Panc1 (cell line): ENCODE measurements around the gene INPP5A. TPM values are rescaled to one million over a fixed set of nuclear protein-coding genes. Genes with fewer than 3 reads are reported as not detected.

ENCODE experiments used
- ATAC-seq: fragments of 200-7000 bp; cut with Tn5 transposase; 2 replicates; pipeline ENCODE4 v1.9.1; 2020; ENCODE audit warnings: mild to moderate bottlenecking, moderate library complexity
- BruUV-seq: library from RNA; stranded (reverse); fragments of 400-500 nt; replicated peaks from 2 replicates; lab custom pipeline; 2021; lab: Mats Ljungman, UMichigan
- CTCF ChIA-PET: fragments of 300-600 bp; sonication (Branson Sonifier 250); formaldehyde crosslinking; loops from one replicate; lab custom pipeline; 2022; ENCODE audit warnings: antibody characterized with exemption; lab: Charles Lee
- POLR2A ChIA-PET: fragments of 300-600 bp; sonication (Branson Sonifier 250); formaldehyde crosslinking; loops from one replicate; lab custom pipeline; 2022; ENCODE audit warnings: antibody characterized with exemption; lab: Charles Lee
- DNase-seq: peaks from one replicate; pipeline ENCODE4 v3.0.0-alpha.2; 2010; ENCODE audit warnings: low read depth, low spot score
- H3K27ac ChIP-seq: 2 replicates; pipeline ENCODE4 v1.5.1; 2011; ENCODE audit warnings: mild to moderate bottlenecking, low read length, inconsistent platforms
- H3K27me3 ChIP-seq: fragments of 200-500 bp; sonication (Bioruptor generic); 2 replicates; pipeline ENCODE4 v1.6.0; 2014; ENCODE audit warnings: low read length, inconsistent platforms; ENCODE audit not compliant: control insufficient read depth, insufficient read depth
- H3K36me3 ChIP-seq: fragments of 200-500 bp; sonication (Bioruptor generic); 2 replicates; pipeline ENCODE4 v1.5.1; 2014; ENCODE audit warnings: inconsistent platforms, mild to moderate bottlenecking, low read length, moderate library complexity; ENCODE audit not compliant: control insufficient read depth, insufficient read depth
- H3K4me1 ChIP-seq: 2 replicates; pipeline ENCODE4 v1.5.1; 2011; ENCODE audit warnings: inconsistent platforms, mild to moderate bottlenecking, low read length, moderate library complexity; ENCODE audit not compliant: control insufficient read depth, insufficient read depth
- H3K4me3 ChIP-seq, 2 experiments: 2 replicates each; pipeline ENCODE4 v1.5.1; 2011 to 2012; ENCODE audit warnings: low read depth in 2 of 2, low read length in 2 of 2, mild to moderate bottlenecking in 2 of 2, inconsistent platforms in 1 of 2, moderate library complexity in 1 of 2
- H3K9me3 ChIP-seq: fragments of 200-500 bp; sonication (Bioruptor generic); 2 replicates; pipeline ENCODE4 v1.5.1; 2014; ENCODE audit warnings: low read depth, mild to moderate bottlenecking, inconsistent platforms, low read length, moderate library complexity; ENCODE audit not compliant: control insufficient read depth, insufficient read depth
- CTCF ChIP-seq: fragments of 450-650 bp; IDR thresholded peaks from 2 replicates; pipeline ENCODE4 v1.5.1; 2017; ENCODE audit warnings: mild to moderate bottlenecking
- POLR2AphosphoS5 ChIP-seq: IDR thresholded peaks from 2 replicates; pipeline ENCODE4 v1.6.1; 2012; ENCODE audit warnings: mild to moderate bottlenecking, low read depth, low read length, moderate library complexity
- SIN3A ChIP-seq: IDR thresholded peaks from 2 replicates; pipeline ENCODE4 v1.6.1; 2012; ENCODE audit warnings: low read depth, mild to moderate bottlenecking, low read length, moderate library complexity, borderline replicate concordance; ENCODE audit not compliant: insufficient read depth
- TCF7L2 ChIP-seq: IDR thresholded peaks from 2 replicates; pipeline ENCODE4 v1.6.1; 2011; ENCODE audit warnings: mild to moderate bottlenecking, low read depth, low read length, inconsistent platforms
- in situ Hi-C: cut with HindIII; loops from 2 replicates; pipeline ENCODE4 v1.10.0; 2016; ENCODE audit warnings: low sequenced_read_pairs, low pct_unique_long_range_greater_than_20kb
- intact Hi-C: fragments of 100-400 bp; cut with micrococcal nuclease; formaldehyde crosslinking; loops from one replicate; pipeline ENCODE4 v1.10.0; 2022; ENCODE audit not compliant: unreplicated experiment
- total RNA-seq: library from RNA; stranded (reverse); gene quantifications from one replicate; pipeline ENCODE4 v1.2.1, GENCODE V29; 2021; ENCODE audit not compliant: unreplicated experiment
- TF ChIP-seq, protein P1 (sequence below), 2 experiments: IDR thresholded peaks; 2 replicates each; pipeline ENCODE4 v1.6.1; 2011 to 2012; ENCODE audit warnings: low read depth in 2 of 2, control low read depth in 1 of 2, low read length in 1 of 2, mild to moderate bottlenecking in 1 of 2, moderate library complexity in 1 of 2; ENCODE audit not compliant: insufficient read depth in 1 of 2

Gene INPP5A
- total RNA-seq, 1 experiment from 2014 or later, result 60.0 TPM

DNA sequence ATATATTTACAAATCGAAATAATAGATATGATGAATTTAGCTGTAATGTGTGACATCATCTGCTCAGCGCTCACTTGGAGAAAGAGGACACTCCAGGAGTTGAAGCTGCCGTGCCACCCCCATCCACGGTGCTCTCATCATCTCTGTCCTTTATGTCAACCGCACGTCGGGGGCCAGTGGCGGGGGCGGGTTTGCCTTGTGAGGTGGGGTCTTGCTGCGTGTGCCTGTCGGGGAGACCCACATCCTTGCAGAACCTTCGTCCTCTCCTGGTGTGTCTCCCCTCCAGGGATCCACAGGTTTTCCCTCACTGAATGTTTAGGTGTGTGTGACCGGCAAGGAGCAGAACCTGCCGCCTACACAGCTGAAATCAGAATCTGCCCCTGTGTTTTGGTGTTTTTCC is 71.6 kb downstream of the INPP5A start:
- TF ChIP-seq TCF7L2, result no peak
- TF ChIP-seq SIN3A, result no peak
- no peak for TF ChIP-seq CTCF
- TF ChIP-seq POLR2AphosphoS5, result no peak
- TF ChIP-seq, protein P1, sequence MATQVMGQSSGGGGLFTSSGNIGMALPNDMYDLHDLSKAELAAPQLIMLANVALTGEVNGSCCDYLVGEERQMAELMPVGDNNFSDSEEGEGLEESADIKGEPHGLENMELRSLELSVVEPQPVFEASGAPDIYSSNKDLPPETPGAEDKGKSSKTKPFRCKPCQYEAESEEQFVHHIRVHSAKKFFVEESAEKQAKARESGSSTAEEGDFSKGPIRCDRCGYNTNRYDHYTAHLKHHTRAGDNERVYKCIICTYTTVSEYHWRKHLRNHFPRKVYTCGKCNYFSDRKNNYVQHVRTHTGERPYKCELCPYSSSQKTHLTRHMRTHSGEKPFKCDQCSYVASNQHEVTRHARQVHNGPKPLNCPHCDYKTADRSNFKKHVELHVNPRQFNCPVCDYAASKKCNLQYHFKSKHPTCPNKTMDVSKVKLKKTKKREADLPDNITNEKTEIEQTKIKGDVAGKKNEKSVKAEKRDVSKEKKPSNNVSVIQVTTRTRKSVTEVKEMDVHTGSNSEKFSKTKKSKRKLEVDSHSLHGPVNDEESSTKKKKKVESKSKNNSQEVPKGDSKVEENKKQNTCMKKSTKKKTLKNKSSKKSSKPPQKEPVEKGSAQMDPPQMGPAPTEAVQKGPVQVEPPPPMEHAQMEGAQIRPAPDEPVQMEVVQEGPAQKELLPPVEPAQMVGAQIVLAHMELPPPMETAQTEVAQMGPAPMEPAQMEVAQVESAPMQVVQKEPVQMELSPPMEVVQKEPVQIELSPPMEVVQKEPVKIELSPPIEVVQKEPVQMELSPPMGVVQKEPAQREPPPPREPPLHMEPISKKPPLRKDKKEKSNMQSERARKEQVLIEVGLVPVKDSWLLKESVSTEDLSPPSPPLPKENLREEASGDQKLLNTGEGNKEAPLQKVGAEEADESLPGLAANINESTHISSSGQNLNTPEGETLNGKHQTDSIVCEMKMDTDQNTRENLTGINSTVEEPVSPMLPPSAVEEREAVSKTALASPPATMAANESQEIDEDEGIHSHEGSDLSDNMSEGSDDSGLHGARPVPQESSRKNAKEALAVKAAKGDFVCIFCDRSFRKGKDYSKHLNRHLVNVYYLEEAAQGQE (IDR thresholded peaks at IDR 0.05; ENCODE audit: insufficient read depth in 1 of 2, low read depth in 2 of 2, low read length in 1 of 2), result no peak
- H3K4me1 ChIP-seq, result peaks cover 17% of the 10 kb centered on the region
- no peaks in the 10 kb centered on the region for H3K9me3 ChIP-seq
- H3K4me3 ChIP-seq, result no peak overlapping the region
- H3K36me3 ChIP-seq, result no peaks in the 10 kb centered on the region
- ATAC-seq (no peak), DNase-seq (no peak)
- H3K27ac ChIP-seq, result no peak overlapping the region
- POLR2A ChIA-PET, result no interaction called here
- no TSS peak for BruUV-seq
- no peaks in the 10 kb centered on the region for H3K27me3 ChIP-seq
- in situ Hi-C loops (no loop called here), intact Hi-C loops (no loop called here)
- CTCF ChIA-PET, result no interaction called here

- intact Hi-C loops, result no loop called here
- CTCF ChIA-PET, result no interaction called here
Measured at GRCh38 chr10:132610071-132610701, 72.6 kb downstream of the INPP5A start.

More at GRCh38 chr10:132610071-132610701, 72.6 kb downstream of the INPP5A start:
- Histone ChIP-seq H3K27ac (no peak overlapping the region), H3K4me1 (peaks cover 17% of the 10 kb centered on the region), H3K4me3 (no peak overlapping the region), H3K27me3 (no peaks in the 10 kb centered on the region), H3K36me3 (no peaks in the 10 kb centered on the region), H3K9me3 (no peaks in the 10 kb centered on the region)
- BruUV-seq, result no TSS peak
- TF ChIP-seq CTCF (no peak), POLR2AphosphoS5 (no peak), TCF7L2 (no peak), SIN3A (no peak)
- TF ChIP-seq, protein P1 (IDR thresholded peaks at IDR 0.05; ENCODE audit: insufficient read depth in 1 of 2, low read depth in 2 of 2, low read length in 1 of 2), result no peak
- in situ Hi-C loops, result no loop called here
- POLR2A ChIA-PET, result no interaction called here
- DNase-seq (no peak), ATAC-seq (no peak)
